ENCODE measurements around the gene EIF1AD.

GRCh38 chr11:65973439-65974110 is 28.4 kb downstream of the EIF1AD start:
- TF ChIP-seq CTCF (IDR thresholded peaks at IDR 0.05) (no peak), EP300 (IDR thresholded peaks at IDR 0.05) (no peak)
